Activated gamma-delta T cell treated with Interleukin-2 at 50 U/mL for 16 hours (primary cell): ENCODE results near the gene CST4.
"Not testable (repeated sequence)": the region's sequence is repeated elsewhere in the genome, so short reads cannot be mapped to it uniquely, and the experiment has no call there.

Source experiments
- DNase-seq: peaks from one replicate; pipeline ENCODE4 v3.0.0-alpha.2; 2020

CST4 gene

GRCh38 chr20:23688684-23689398 is at the start of gene CST4:
Gene CST4 (minus strand): TSS chr20:23689038. CDS start chr20:23688969, 69 bp downstream.
- not testable (repeated sequence) for DNase-seq

GRCh38 chr20:23735391-23735790 is 46.6 kb upstream of the CST4 start:
- not testable (repeated sequence) for DNase-seq

GRCh38 chr20:23734949-23735348 is 46.1 kb upstream of the CST4 start:
- not testable (repeated sequence) for DNase-seq

GRCh38 chr20:23734440-23734839 is 45.6 kb upstream of the CST4 start:
- DNase-seq = not testable (repeated sequence)

GRCh38 chr20:23727016-23727415 is 38.2 kb upstream of the CST4 start:
- DNase-seq = no peak

- no peak for DNase-seq
These were observed 36.3 kb upstream of the CST4 start for GRCh38 chr20:23725102-23725501.

- not testable (repeated sequence) for DNase-seq
These were observed 34.9 kb upstream of the CST4 start for GRCh38 chr20:23723659-23724307.

- DNase-seq = not testable (repeated sequence)
These were observed 34.0 kb upstream of the CST4 start for GRCh38 chr20:23722851-23723250.

GRCh38 chr20:23721962-23722361 is 33.1 kb upstream of the CST4 start:
- DNase-seq = no peak

- not testable (repeated sequence) for DNase-seq
These were observed 30.5 kb upstream of the CST4 start for GRCh38 chr20:23719351-23719750.

- not testable (repeated sequence) for DNase-seq
These were observed 22.9 kb upstream of the CST4 start for GRCh38 chr20:23711778-23712177.

GRCh38 chr20:23710771-23711170 is 21.9 kb upstream of the CST4 start:
- no peak for DNase-seq

- no peak for DNase-seq
These were observed 17.1 kb upstream of the CST4 start for GRCh38 chr20:23705895-23706294.

- DNase-seq = no peak
These were observed 13.2 kb upstream of the CST4 start for GRCh38 chr20:23702021-23702420.

- DNase-seq = no peak
These were observed 12.1 kb upstream of the CST4 start for GRCh38 chr20:23700931-23701330.

GRCh38 chr20:23697947-23698346 is 9.1 kb upstream of the CST4 start:
- no peak for DNase-seq

GRCh38 chr20:23695068-23695395 is 6.2 kb upstream of the CST4 start:
- not testable (repeated sequence) for DNase-seq

- DNase-seq = not testable (repeated sequence)
These were observed 5.6 kb upstream of the CST4 start for GRCh38 chr20:23694178-23695067.

- not testable (repeated sequence) for DNase-seq
These were observed 4.1 kb upstream of the CST4 start for GRCh38 chr20:23692725-23693619.

GRCh38 chr20:23691675-23692074 is 2.8 kb upstream of the CST4 start:
- DNase-seq = no peak

GRCh38 chr20:23690581-23690980 is 1.7 kb upstream of the CST4 start:
- no peak for DNase-seq

- DNase-seq = no peak
These were observed 507 bp upstream of the CST4 start for GRCh38 chr20:23689399-23689690.

- no peak for DNase-seq
These were observed 852 bp downstream of the CST4 start for GRCh38 chr20:23687986-23688385.
